Stimulated activated CD4-positive, alpha-beta T cell treated with anti-CD3 and anti-CD28 coated beads, Interleukin-4, amount 100 ng/mL, for 4 hours (primary cell): ENCODE measurements around the gene ZNF554.
"Not testable (repeated sequence)": the region's sequence is repeated elsewhere in the genome, so short reads cannot be mapped to it uniquely, and the experiment has no call there.

Experiments used
- DNase-seq, 2 experiments: peaks; one replicate each; pipeline ENCODE4 v3.0.0-alpha.2; 2020

ZNF554 gene

DNA sequence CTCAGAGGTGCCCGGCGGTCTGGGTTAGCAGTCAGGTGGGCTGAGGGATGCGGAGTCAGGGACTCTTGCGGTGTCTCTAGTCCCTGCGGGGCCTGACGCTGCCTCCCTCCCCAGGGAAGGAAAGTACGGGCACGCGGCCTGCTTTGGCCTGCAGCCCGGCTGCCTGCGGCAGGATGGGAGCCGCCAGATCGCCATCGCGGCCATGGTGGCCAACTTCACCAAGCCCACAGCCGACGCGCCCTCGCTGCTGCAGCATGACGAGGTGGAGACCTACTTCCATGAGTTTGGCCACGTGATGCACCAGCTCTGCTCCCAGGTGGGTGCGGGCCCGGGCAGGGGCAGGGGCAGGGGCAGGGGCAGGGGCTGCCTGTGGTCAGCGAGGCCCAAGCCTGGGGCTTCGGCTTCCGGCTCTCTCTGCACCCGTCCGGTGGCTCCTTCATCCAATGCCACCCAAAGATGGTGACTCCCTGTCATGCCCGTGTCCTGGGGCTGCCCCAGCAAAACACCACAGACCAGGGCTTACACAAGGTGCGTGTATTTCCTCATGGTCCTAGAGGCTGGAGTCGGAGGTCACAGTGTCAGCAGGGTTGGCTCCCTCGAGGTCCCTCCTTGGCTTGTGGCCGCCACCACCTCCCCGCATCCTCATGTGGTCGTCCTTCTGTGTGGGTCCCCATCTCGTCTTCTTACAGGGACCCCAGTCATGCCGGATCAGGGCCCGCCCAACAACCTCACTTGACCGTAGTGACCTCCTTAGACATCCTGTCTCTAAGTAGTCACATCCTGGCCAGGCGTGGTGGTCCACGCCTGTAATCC lies 11.3 kb upstream of the ZNF554 start:
- no peak for DNase-seq

DNA sequence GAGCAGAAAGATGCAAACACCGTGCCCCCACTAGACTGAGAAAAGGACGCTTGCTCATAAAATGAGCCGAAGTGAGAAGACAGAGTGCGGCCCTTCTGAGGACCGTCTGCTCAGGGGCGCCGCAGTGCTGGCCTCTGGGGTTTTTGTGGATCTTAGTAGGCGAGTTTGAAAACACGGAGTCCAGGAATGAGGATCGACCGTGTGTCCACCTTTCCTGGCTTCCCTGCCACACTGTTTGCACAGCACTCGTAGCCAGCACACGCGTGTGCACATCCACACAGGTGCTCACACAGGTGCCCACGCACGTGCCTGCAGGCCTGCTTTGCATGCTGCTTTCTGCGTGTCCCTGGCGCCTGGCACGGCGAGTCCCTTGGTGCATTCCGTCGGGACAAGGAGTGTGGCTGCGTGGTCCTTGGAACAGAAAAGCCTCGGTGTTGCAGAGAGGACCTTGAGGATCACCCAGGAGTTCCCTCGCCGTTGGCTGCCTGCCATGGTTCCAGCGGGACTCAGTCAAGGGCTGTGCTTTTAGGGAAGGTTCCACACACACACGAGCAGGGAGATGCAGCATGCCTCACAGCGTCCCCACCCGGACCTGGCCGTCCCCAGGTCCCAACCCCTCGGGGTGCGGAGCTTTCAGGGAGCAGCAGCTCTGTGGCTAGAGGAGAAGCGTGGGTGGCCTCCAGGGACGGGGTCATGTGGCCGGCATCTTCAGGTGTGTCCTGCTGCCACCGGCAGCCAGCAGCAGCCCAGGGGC lies 10.1 kb upstream of the ZNF554 start:
- DNase-seq: no peak

DNA sequence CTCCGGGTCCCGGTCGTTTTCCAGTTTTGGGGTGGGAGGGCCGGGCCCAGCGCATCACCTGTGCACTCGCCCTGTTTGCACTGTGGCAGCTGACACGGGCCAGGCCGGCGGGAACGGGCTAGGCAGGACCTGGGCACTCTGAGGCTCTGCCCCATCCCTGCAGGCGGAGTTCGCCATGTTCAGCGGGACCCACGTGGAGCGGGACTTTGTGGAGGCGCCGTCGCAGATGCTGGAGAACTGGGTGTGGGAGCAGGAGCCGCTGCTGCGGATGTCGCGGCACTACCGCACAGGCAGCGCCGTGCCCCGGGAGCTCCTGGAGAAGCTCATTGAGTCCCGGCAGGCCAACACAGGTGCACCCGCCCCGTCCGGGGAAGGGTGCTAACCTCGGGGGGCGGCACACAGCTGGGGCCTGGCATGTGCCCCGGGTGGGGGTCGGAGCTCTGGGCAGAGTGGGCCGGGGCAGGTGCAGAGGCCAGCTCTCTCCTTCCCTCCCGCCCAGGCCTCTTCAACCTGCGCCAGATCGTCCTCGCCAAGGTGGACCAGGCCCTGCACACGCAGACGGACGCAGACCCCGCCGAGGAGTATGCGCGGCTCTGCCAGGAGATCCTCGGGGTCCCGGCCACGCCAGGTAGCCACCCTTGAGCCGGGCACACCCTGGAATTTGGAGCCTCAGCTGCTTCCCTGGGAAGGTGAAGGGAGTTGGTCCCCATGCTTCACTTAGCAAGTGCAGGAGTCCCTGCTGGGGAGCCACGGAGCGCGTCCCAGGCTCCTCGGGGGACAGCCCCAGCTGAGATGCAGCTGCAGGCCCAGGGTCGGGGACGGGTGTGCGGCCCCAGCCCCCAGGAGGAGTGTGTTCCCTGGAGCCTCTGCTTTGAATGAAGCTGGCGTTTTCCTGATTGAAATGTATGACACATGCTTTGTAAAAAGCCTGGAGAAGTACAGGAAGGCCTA lies 9.3 kb upstream of the ZNF554 start:
- no peak for DNase-seq

DNA sequence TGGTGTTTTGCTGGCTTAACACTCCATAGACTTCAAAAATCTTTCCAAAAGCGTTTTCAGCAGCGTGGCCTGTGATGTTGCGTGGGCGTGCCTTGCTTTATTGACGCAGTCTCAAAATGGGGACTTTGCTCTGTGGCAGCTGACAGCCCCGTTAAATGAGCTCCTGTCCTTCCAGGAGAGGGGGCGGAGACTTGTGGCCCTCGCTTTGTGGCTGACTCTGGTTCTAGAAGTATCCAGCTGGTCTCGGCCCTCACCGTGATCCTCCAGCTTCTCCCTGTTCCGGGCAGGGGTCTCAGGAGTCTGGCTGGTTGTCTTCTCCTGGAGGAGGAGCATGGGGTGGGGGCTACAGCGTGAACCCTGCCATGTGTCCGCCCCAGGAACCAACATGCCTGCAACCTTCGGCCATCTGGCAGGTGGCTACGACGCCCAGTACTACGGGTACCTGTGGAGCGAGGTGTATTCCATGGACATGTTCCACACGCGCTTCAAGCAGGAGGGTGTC lies 8.4 kb upstream of the ZNF554 start:
- no peak for DNase-seq

DNA sequence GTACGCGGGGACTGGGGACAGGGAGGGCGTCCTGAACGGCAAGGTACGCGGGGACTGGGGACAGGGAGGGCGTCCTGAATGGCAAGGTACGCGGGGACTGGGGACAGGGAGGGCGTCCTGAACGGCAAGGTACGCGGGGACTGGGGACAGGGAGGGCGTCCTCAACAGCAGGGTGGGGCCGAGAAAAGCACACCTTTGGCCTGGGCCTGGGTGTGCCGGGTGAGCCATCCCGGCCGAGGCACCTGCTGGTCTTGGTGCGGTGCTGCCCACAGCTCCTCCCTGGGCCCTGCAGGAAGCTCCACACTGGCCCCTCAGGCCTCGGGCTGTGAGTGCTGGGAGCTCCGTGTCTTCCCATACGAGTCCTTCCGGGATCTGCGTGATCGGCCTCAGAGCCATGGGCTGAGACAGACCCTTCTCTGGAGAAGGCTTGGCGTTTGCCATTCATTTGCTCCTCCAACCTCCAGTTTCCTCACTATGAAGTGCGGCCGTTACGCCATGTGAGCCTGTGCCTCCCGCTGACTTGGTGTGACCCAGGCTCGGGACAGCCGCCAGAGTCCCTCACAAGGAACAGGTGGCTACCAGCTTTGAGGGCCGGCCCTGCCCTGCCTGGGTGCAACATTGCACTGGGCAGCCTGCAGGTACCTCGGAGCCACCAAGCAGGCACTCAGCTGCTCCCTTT lies 7.8 kb upstream of the ZNF554 start:
- no peak for DNase-seq

DNA sequence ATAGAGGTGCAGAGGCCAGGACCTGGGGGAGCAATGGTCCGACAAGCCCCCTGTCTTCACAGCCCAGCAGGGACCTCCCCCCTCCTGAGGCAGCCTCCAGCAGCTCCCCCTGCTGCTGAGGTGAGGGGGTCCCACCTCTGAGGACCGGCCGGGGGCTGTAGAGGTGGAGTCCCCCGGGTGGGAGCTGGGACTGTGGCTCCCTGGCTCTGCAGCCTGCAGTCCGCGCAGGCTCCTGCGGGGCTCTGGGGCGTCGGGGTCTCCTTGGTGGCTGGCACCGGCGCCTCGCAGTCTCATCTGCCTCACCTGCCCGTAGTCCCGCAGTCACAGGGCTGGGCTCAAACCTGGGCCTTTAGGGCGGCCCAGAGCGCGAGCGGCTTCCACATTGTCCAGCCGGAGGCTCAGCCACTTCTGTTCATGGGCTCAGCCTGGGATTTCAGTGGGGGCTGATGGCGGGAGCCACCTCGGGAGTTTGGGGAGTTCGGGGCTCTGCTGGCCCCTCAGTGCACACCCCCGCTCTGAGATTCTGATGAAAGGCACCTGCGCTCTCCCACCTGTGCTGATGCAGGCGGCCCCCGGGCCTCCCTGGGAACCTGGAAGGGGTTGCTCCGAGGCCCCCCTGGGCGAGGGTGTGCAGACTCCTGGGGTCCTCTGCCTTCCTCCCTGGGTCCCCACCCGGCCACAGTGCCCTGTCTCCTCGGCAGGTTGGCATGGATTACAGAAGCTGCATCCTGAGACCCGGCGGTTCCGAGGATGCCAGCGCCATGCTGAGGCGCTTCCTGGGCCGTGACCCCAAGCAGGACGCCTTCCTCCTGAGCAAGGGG lies 7.0 kb upstream of the ZNF554 start:
- no peak for DNase-seq

DNA sequence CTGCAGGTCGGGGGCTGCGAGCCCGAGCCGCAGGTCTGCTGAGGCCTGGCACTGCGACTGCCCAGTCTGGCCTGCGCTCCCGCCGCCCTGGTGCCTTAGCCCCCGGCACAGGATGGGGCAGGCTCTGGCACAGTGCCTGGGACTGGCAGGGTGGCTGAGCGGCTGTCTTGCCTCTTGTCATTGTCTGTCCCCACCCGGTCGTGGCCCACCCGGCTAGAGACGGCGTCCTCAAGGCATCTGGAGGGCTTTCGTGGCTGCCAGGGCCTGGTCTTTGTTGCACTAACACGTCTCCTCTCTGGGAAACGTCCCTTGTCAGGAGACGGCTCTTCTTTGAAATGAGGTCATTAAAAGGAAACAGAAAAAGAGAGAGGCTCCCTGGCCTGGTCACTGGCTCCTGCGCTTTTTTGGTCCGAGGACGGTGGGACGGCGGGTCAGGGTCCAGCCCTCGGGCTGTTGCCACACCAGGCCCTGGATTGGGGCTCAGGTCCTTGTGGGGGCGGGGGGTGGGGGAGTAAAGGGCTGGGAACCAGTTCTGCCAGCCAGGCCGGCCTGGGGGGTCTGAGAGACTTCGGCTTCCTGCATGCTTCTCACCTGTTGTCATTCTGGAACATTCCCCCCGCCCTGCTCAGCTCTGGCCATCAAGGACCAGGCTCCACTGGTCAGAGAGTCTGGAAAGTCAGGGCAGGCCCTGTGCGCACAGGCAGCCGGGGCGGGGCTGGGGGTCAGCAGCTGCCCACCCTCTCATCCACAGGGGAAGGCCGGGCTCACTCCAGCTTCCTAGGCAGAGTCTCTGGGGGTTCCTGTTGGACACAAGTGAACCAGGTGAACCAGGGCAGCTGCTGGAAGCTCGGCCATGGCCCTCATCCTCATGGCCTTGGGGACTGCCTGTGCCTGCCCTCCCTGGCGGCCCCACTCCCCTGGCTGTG lies 6.2 kb upstream of the ZNF554 start:
- DNase-seq: no peak

DNA sequence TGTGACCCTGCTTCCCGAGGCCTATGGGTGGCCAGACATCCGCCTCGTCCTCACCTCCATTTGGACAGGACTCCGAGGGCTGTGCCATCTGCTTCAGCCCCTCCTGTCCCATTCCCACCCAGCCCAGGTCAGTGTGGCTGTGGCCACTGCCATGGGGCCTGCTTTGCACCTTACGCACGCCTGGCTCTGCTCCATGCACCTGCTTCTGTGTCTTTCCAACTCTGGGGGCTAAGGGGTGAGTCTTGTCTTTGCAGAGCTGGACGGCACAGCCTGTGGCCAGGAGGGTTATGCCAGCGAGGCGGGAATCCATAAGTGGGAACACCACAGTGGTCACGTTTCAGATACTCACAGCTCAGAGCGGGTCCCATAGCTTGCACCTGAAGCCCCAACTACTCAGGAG lies 5.2 kb upstream of the ZNF554 start:
- no peak for DNase-seq

DNA sequence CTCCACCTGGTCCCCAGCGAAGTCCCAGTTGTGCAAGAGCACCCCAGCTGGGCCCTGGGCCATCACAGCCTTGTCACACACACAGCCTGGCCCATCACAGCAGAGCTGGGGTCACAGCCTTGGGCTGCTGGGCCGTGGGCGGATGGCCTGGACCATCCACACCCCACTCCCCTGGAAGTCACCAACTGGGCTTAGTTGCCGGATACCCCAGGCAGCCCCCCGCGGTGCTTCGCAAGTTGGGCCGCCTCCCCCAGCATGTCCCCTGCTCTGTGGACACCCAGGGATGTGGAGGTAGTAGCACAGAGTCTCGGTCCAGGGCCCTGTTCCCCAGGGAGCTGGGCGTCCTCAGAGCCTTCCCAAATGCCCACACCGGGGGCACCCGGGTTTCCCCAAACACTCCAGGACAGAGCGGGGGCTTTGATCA lies 4.5 kb upstream of the ZNF554 start:
- no peak for DNase-seq

DNA sequence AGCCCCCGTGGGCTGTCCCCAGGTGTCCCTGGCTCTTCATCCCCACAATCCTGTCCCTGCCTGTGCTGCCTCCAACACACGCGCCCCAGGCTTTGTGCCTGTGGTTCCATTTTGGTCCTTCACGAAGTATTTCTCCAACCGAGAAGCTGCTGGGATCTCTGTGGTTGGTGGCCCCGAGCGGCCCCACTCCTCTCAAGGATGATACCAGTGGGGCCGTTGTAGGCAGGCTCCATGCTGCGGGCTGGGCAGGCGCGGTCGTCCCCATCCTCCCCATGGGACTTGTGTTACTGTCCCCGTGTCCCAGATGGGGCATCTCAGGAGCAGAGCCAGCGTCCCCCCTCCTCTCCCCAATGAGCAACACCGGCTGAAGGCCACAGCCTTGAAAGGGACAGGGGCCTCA lies 3.7 kb upstream of the ZNF554 start:
- no peak for DNase-seq

DNA sequence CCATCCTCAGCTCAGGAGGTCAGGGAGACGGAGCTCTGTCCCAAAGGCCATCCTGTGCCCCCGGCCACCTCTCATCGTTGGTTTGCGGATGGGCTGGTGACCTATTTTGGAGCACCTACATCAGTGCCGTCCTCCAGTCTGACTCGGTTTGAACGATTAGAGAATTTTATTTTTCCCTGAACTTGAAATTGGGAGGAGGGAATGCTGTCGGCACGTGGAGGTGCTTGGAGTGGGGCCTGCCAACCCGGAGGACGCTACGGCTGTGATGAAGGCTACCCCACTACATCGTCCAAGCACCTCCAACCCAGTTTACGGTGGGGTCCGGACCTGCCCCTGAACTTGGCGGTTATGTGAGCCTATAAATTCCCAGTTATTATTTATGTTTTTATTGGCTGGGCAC lies 3.0 kb upstream of the ZNF554 start:
- DNase-seq: no peak

DNA sequence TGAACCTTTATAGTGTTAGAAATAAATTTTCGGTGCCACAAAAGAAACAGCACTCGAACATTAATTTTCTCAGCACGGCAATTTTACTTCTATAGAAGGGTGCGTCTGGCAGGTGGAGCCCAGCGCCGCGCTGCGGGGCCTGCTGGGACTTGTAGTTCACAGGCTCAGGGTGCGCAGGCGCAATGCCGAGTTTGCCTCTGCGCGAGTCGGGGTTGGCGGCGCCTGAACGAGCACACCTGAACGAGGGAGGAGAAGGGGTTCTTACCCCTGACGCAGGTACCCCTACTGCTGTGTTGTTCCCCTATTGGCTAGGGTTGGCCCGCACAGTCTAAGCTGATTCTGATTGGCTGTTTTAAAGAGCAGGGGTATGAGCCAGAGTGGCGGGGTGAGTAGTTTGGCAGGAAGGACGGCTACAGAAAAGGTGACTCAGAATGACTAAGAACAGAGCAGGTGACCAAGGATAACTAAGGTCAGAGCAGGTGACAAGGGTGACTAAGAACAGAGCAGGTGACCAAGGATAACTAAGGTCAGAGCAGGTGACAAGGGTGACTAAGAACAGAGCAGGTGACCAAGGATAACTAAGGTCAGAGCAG lies 2.3 kb upstream of the ZNF554 start:
- not testable (repeated sequence) for DNase-seq

DNA sequence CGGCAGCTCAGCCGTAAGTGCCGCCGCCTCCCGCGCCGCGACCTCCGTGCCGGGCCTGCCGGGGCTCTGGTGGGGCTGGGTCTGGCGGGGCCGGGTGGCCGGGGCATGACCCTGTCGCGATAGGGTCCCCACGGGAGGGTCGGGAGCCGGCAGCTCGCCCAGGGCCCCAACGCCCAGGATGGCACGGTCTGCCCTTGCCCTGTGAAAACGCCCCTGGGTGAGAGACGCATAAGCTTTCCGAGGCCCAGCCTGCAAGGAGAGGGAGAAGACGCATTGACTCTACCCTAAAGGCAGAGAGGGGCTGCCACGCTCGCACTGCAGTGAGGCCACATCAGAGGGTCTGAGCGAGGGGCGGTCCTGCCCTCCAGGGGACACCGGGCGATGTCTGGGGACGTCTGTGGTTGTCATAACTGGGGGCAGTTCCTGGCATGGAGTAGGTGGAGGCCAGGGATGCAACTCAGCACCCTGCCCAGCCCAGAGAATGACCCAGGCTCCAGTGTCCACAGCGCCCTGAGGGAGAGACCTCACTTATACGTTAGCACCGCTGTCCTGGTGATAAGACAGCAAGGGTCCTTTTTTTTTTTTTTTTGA lies 539 bp downstream of the ZNF554 start:
- DNase-seq: no peak

DNA sequence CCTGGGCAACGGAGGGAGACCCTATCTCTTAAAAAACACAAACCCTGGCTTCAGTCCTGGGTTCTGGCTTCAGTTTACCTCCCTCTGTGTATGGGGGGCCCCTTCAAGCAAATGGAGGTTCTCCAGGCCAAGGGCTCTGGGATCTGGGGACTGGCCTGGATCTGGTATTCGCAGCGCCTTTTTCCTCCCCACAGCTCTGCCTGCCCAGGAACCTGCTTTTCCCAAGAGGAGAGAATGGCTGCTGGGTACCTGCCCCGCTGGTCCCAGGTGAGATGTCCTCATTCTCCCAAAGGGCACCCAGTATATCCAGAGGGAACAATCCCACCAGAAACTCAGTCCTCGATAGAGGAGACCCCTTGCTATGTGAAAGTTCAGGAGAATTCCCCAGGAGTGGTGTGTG lies 3.2 kb downstream of the ZNF554 start:
- no peak for DNase-seq

DNA sequence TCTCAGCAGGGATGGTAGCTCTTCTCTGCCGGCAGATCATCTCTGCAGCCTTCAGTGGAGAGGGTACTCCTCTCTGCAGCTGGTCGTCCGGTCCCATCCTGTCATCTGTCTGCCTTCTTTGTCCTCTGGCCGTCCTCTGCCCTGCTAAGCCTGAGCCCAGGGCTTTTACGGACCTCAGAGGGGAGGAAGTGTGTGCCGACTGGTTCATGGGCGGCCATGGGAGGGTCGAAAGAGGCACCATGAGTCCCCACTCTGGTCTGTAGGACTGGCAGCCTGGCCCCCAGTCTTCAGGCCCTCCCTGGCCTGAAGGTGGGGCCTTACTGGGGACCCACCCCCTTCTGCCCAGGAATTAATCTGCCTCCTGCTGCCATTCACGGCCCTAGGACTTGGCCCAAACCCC lies 4.0 kb downstream of the ZNF554 start:
- DNase-seq: no peak

DNA sequence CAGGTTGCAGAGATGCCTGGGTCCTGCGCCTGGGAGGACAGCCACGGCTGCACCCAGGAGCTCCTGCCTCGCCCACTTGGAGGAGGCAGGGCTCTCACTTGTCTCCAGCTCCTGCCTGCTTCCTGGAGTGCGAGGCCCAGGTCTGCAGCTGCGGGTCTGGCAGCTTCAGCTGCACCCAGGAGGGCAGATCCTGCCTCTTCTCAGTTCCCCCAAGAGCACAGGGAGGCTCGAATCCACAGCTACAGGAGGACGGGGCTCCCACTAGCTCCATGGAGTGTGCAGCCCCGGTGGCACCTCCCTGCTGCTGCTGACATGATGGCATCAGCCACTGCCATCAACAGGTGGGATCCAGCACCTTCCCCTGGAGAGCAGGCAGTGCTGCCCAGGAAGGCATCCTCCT lies 4.5 kb downstream of the ZNF554 start:
- DNase-seq: no peak

DNA sequence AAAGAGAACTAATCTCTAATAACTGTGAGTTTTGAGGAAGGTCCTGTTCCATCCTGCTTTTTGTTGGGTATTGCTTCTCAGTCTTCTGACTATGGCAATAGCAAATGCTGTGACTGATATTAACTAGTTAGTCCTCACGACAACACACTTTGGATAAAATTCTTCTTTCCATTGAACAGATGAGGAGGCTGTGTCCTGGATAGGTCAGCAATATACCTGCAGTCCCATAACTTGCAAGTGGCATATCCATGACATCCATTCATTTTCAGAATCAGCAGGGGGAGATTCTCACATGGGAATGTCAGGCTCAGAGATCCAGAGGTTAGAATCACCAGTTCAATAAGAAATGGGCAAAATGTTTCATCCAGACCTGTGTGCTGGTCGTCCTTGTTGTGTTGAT lies 7.4 kb downstream of the ZNF554 start:
- no peak for DNase-seq

DNA sequence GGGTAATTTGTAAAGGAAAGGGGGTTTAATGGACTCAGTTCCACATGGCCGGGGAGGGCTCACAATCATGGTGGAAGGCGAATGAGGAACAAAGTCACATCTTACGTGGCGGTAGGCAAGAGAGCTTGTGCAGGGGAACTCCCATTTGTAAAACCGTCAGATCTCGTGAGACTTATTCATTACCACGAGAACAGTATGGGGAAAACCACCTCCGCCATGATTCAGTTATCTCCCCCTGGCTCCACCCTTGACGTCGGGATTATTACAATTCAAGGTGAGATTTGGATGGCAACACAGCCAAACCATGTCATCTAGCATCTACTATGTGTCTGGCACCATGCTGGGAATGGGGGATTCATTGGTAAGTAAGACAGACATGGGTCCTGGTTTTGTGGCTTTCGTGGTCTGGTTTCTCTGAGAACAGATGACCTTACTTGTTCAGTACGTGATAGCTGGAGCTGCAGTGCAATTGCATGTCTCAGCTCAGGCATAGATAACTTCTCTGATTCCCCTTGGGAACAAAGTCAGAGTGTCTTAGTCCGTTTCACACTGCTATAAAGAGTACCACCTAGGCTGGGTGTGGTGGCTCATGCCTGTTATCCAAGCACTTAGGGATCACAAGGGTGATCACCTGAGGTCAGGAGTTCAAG lies 8.3 kb downstream of the ZNF554 start:
- no peak for DNase-seq

DNA sequence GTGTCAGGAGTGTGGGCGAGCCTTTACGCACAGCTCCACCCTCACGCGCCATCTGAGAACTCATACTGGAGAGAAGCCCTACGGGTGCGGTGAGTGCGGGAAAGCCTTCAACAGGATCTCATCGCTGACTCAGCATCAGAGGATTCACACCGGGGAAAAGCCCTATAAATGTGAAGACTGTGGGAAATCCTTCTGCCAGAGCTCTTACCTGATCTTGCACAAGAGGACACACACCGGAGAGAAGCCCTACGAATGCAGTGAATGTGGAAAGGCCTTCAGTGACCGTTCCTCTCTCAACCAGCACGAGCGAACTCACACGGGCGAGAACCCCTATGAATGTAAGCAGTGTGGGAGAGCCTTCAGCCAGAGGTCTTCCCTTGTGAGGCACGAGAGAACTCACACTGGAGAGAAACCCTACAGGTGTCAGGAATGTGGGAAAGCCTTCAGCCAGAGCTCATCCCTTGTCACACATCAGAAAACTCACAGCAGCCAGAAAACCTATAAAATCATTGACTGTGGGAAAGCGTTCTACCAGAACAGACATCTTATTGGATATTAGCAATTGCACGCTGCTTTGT lies 14.7 kb downstream of the ZNF554 start:
- no peak for DNase-seq
